ENCODE measurements around the gene OGDHL. TPM values are rescaled to one million over a fixed set of nuclear protein-coding genes. Genes with fewer than 3 reads are reported as not detected.

Gene OGDHL
- total and polyA plus RNA-seq, 9 of the 15 experiments (the other 6 are each of a cell fraction or from before 2014, with no cell fraction given): 0.01 to 1.8 (median 0.91) TPM

GRCh38 chr10:49733866-49734265 is 28.3 kb downstream of the OGDHL start:
- no TSS peak for BruUV-seq (replicated peaks)
- no peaks in the 10 kb centered on the region for H3K36me3 ChIP-seq (ENCODE audit: control insufficient read depth, insufficient read depth, low read length)
- H4K20me1 ChIP-seq (replicated peaks; ENCODE audit: control insufficient read depth, insufficient read depth, low read length): peaks cover 18% of the 10 kb centered on the region
- peaks cover 0 to 45% of the 10 kb centered on the region in 2 experiments; a peak in 3 of 5 replicates for H3K27me3 ChIP-seq (ENCODE audit: control insufficient read depth in 2 of 2, insufficient read depth in 2 of 2, low read length in 2 of 2)
- no peak for FAIRE-seq
- H3K27ac ChIP-seq (ENCODE audit: extremely low read depth, low read depth, low read length): no peak overlapping the region
- no peaks in the 10 kb centered on the region for H3K9me1 ChIP-seq (ENCODE audit: control insufficient read depth, insufficient read depth, low read length)
- H3K4me3 ChIP-seq: no peak overlapping the region
- no peak overlapping the region for H3K9ac ChIP-seq (ENCODE audit: insufficient read depth in 1 of 2, low read depth in 2 of 2, low read length in 2 of 2)
- ChIA-PET POLR2A (no interaction called here), CTCF (ENCODE audit: low intra/inter-chr PET ratio) (no interaction called here)
- H3K4me2 ChIP-seq (ENCODE audit: insufficient read depth, low read length): no peak overlapping the region
- H3K9me3 ChIP-seq (replicated peaks; ENCODE audit: control insufficient read depth, insufficient read depth, low read depth, low read length): no peaks in the 10 kb centered on the region
- TF ChIP-seq TOE1 (IDR thresholded peaks at IDR 0.05; ENCODE audit: borderline replicate concordance): no peak
- TF ChIP-seq TOE1 (CRISPR knock-in tag; IDR thresholded peaks at IDR 0.05; ENCODE audit: borderline replicate concordance, low read depth): no peak
- TF ChIP-seq, protein P1, sequence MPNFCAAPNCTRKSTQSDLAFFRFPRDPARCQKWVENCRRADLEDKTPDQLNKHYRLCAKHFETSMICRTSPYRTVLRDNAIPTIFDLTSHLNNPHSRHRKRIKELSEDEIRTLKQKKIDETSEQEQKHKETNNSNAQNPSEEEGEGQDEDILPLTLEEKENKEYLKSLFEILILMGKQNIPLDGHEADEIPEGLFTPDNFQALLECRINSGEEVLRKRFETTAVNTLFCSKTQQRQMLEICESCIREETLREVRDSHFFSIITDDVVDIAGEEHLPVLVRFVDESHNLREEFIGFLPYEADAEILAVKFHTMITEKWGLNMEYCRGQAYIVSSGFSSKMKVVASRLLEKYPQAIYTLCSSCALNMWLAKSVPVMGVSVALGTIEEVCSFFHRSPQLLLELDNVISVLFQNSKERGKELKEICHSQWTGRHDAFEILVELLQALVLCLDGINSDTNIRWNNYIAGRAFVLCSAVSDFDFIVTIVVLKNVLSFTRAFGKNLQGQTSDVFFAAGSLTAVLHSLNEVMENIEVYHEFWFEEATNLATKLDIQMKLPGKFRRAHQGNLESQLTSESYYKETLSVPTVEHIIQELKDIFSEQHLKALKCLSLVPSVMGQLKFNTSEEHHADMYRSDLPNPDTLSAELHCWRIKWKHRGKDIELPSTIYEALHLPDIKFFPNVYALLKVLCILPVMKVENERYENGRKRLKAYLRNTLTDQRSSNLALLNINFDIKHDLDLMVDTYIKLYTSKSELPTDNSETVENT (CRISPR knock-in tag; IDR thresholded peaks at IDR 0.05): no peak
- no peak for TF ChIP-seq HNRNPLL (IDR thresholded peaks at IDR 0.05; ENCODE audit: low read depth, low read length, poor library complexity, severe bottlenecking)
- no peak for TF ChIP-seq ZNF436 (CRISPR knock-in tag; IDR thresholded peaks at IDR 0.05)
- TF ChIP-seq ZNF398 (CRISPR knock-in tag; IDR thresholded peaks at IDR 0.05): no peak
- TF ChIP-seq KLF16 (IDR thresholded peaks at IDR 0.05): no peak
- no peak for TF ChIP-seq ZC3H8 (IDR thresholded peaks at IDR 0.05)
- TF ChIP-seq ZNF121 (CRISPR knock-in tag; conservative IDR thresholded peaks at IDR 0.05): no peak
- TF ChIP-seq CREB1 (IDR thresholded peaks at IDR 0.05): no peak
- TF ChIP-seq CREB1 (CRISPR knock-in tag; IDR thresholded peaks at IDR 0.05): no peak
- no peak for TF ChIP-seq MAFK (IDR thresholded peaks at IDR 0.05; ENCODE audit: low read length)
- TF ChIP-seq BRF1 (IDR thresholded peaks at IDR 0.05; ENCODE audit: borderline replicate concordance, extremely low read depth, insufficient read length): no peak
- no peak for TF ChIP-seq DMBX1 (CRISPR knock-in tag; IDR thresholded peaks at IDR 0.05; ENCODE audit: borderline replicate concordance)
- H3K4me1 ChIP-seq (replicated peaks in 1 of 2; ENCODE audit: control insufficient read depth in 2 of 2, insufficient read depth in 2 of 2, low read length in 2 of 2): peaks cover 0 to 7% of the 10 kb centered on the region in 2 experiments; a peak in 2 of 5 replicates
- in situ Hi-C loops (cut with MboI): no loop called here
- no peak overlapping the region for H2AFZ ChIP-seq (ENCODE audit: low read depth, low read length)
- WGBS (ENCODE audit: insufficient coverage, low coverage, missing lambda C conversion rate): 0% methylated on average over 7 of the region's 7 CpGs
- no peak for DNase-seq (ENCODE audit: extremely low read depth in 1 of 4, low spot score in 3 of 4)
- intact Hi-C loops (cut with micrococcal nuclease): no loop called here
- ATAC-seq: no peak
- H3K79me2 ChIP-seq (ENCODE audit: control insufficient read depth, insufficient read depth, low read length): no peaks in the 10 kb centered on the region

All from K562 (cell line).